Activated T-cell treated with anti-CD3 and anti-CD28 coated beads, Interleukin-2, amount 50 U/mL, for 48 hours (primary cell): ENCODE data around the gene PRPF40B.

Experiments
- DNase-seq, 2 experiments: peaks; one replicate each; pipeline ENCODE4 v3.0.0-alpha.2; 2020

PRPF40B gene

GRCh38 chr12:49689785-49690184 is 66.4 kb downstream of the PRPF40B start:
- DNase-seq: no peak

- DNase-seq: no peak
These were observed 69.5 kb downstream of the PRPF40B start for GRCh38 chr12:49692851-49693250.

- DNase-seq: no peak
These were observed 70.6 kb downstream of the PRPF40B start for GRCh38 chr12:49693931-49694444.
